Stimulated activated naive CD8-positive, alpha-beta T cell treated with anti-CD3 and anti-CD28 coated beads, Interleukin-15, Interleukin-2, amounts not matched to agents 100 U/mL and 50 U/mL, for 24 hours (primary cell): ENCODE results near the gene ZC3H7A.

Experiments used
- ATAC-seq: fragments of 150-1000 bp; cut with Tn5 transposase; one replicate; pipeline ENCODE4 v1.10.0; 2021
- DNase-seq: peaks from one replicate; pipeline ENCODE4 v3.0.0; 2021

The ZC3H7A gene

DNA sequence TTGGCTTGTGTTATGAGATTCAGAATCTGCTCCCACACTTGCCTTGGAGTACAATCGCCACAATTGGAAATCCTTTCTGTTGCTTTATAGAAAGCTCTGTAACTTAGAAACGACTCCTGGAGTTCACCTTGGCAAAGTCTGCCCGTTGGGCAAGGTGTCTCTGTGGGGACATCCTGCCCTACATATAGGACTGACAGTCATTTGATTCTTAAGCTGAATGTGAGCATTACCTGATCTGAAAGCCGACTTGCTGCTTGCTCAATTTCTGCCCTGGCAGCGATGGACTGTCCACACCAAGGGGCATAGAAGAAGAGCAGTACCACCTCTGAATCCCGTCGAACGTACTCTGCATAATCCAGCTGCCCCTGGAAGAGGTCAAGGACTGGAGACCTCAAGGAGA, 61.3 kb downstream of the ZC3H7A start:
- DNase-seq (no peak), ATAC-seq (no peak)

DNA sequence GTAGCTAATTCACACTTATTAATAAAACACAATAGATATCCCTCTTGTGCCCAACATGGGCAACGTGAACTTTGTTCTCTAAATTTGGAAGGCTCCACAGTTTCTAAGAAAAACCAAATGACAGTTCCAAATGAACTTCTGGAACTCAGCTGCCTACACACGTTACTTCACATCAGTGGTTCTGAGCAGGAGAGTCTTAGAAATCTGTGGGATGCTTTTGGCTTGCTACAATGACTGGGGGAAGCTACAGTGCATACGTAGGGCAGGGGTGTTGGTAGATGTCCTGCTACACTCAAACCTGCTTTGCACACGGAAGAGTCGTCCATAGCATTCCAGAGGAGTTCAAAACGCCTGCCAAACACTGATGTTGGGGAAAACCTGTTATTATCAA, 62.4 kb downstream of the ZC3H7A start:
- ATAC-seq = no peak
- no peak for DNase-seq

DNA sequence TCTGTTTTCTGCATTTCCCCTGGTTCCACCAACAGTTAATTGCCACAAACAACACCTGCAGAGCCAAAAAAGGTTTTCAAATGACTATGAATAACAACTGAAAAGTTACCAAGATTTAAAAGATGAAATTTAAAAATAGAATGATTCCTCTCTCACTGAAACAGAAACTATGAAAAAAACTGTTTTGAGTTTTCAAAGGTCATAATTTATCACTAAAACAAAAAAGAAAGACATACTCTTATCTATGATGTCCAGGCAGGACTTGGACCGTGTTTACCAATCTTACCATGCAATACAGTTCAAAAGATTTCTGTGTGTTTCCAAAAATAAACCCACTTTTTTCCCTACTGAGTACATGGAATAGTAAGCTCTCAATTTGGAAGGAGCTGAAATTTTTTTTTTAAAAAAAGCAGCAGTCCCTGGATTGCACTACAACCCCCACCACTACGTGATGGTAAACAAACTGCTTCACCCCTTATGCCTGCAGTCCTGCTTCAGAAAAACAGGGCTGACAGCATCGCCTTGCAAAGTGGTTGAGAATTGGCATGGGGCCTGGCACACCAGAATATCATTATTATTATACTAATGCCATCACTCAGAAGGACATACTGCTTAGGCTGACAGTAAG, 62.9 kb downstream of the ZC3H7A start:
- ATAC-seq = no peak
- no peak for DNase-seq

DNA sequence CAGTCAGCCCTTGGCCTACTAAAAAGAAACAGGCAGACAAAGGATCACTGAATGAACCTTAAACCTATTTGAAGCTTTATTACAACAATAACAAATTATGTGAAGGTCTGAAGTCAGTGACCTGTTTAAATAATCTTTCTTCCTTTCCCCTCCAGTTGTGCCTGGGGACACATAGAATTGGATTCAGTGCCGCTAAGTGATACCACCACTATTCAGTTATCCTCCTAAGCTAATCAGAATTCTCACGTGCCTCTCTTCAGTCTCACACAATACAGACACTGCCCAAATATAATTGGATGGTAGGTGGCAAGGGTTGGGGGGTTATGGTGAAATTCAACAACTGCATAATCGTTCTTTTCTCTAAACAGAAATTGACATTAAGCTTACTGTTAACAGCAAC, 65.8 kb downstream of the ZC3H7A start:
- DNase-seq (no peak), ATAC-seq (no peak)

DNA sequence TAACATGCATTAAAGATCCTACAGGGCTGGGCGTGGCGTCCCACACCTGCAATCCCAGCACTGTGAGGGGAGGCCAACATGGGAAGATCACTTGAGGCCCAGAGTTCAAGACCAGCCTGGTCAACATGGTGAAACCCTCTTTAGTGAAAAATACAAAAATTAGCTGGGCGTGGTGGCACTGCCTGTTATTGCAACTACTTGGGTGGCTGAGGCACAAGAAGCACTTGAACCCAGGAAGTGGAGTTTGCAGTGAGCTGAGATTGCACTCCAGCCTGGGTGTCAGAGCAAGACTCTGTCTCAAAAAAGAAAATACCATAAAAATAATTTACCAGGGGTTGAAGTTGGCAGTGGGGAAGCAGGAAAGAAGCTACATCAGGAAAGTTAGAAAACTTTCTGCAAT, 67.3 kb downstream of the ZC3H7A start:
- ATAC-seq (no peak), DNase-seq (no peak)

DNA sequence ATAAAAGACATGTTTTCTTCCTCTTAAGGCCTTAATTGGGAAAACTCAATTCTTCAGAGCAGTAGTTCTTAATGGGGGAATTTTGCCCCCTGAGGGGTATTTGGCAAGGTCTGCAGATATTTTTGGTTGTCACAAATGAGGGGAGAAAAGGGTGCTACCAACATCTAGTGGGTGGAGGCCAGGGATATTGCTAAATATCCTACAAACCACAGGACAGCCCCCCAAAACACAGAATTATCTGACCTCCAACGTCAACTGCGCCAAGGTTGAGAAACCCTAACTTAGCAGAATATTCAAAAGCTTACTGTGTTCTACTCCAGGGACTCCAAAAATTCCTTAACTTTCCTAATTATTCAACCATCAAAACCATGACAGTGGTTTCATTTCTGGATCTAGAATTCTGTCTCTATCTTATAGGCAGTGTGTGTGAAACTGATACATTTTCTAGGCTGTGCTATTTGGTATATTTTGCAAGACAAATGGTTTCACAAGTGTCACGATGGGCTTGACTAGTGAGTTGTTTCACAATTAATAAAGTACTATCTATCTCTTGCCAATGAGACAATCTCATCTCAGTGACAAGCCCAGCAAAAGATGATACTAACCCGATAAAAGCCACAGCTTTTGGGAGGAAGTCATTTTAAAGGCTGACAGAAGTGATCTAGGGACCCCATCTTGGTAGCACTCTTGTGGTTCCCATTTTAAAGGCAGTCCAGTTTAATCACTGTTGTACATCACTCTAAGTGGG, 69.1 kb downstream of the ZC3H7A start:
- DNase-seq = no peak
- ATAC-seq = peak; percentile 69

DNA sequence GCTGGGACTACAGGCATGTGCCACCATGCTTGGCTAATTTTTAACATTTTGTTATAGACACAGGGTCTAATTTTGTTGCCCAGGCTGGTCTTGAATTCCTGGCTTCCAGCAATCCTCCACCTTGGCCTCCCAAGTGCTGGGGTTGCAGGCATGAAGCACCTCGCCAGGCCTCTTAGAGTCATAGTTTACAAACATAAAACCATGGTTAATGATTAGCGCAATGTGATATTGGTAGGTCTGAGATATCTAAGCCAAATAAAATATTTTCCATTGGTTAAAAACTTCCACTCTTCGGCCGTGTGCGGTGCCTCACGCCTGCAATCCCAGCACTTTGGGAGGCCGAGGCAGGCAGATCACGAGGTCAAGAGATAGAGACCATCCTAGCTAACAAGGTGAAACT, 71.0 kb downstream of the ZC3H7A start:
- ATAC-seq (no peak), DNase-seq (no peak)

DNA sequence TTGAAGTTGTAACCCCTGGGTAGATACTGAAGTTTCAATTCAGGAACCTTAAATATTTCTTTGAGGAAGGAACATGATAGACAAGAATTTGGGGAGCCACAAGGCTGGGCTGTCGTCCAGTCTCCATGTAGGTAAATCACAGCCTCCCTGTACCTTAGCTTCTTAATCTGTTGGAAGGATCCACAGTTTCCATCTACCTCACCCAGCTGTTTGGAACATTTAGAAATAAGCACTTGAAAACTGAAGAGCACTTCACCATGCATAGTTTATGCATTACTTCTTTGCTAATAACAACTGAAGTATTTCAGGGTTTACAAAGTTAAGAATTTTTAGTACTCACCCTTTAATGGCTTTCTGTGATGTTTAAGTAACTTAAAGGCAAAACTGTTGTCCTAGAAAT, 71.6 kb downstream of the ZC3H7A start:
- DNase-seq = no peak

DNA sequence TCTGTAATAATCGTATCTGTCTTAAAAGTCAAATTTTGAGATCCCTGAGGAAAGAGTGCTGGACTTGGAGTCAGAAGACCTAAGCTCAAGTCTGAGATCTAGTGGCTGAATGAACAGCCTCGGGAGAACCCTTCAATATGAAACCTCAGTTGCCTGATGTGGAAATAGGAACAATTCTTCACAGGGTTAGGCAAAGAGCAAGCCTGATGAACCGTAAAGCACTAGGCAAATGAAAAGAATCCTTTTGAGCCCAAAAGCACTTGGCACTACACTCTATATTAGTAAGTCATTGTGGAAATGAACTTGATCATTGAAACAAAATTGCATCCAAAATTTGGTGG, 74.6 kb downstream of the ZC3H7A start:
- no peak for ATAC-seq
- no peak for DNase-seq

More for the DNA sequence above, 71.6 kb downstream of the ZC3H7A start:
- no peak for ATAC-seq

DNA sequence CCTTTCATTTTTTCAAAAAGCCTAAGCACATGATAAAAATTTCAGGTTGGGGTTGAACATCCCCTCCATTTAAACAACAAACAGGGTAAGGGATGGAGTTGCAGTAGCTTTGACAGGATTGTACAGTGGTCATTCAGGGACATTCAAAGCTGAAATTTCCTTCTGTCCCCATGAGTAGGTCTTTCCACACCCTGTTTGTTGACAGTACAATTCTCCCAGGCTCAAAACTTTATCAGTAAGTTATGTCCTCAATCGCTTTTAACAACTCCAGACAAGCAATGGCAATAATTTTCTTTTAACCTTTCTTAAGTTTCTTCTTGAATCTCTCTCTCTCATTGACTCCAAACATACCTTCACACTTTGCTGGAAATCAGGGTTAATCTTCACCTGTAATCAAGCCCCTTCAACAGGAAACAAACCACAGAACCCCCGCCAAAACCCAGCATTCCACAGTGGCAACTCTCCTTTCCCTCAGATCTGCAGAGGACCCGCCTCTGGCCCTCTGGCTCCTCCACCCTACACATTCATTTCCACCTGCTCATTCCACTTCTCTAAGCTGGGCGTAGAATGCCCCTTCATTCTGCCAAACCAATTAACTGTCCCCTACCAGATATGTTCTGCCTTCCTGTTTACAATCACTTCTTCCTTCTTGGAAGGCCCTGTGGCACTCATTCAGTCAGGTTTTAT, 75.1 kb downstream of the ZC3H7A start:
- DNase-seq = no peak
- ATAC-seq = no peak

DNA sequence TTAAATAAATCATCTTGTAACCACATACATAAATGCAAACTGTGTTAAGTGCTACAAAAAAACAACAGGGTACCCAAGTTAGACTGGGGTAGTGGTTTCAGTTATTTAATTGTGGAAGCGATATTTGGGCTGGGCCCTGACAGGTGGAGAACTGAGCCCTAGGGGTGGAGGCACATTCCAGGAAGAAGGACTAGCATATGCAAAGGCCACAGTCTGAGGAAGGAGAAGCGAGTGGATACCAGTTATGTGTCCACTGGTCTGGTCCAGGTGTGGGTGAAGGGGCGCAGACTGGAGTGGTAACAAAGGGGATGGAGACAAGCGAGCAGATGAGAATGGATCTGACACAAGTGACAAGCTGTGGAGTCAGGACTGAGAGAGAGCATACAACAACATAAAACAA, 77.3 kb downstream of the ZC3H7A start:
- ATAC-seq (no peak), DNase-seq (no peak)

DNA sequence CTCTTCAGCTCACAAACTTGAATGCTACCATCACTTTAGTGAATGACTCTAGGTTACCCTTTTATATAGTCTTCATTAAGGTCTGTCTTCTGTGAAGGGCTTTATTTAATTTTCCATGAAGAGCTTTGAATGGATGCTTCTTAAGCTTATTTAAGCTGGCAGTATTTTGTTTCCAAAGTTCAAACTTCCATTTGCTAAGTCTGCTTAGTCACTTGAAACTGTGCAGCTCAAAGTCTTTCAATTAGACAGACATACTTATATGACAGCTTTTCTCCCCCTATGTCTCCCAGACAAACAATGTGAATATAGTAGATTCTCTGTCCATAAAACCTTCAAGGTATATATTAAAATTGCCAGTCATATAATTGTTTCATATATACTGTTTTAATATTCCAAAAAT, 77.9 kb downstream of the ZC3H7A start:
- no peak for ATAC-seq

DNA sequence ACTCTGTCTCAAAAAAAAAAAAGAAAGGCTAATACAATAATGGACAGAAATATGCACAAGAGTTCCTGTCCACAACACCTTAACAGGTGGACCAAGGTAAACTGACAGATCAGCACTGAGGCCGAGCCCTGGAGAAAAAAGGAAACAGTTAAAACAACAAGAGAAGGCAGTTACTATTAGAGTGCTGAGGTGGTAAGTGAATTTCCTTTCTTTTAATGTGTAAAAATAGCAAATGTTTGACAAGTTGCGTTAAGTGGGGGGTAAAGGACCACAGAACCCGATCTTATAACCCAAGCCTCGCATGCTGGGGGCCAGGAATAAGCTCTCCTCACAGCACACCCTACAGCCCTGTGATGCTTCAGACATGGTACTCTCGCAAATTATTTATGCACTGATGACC, 79.2 kb downstream of the ZC3H7A start:
- DNase-seq (no peak), ATAC-seq (no peak)

More for the DNA sequence above, 77.9 kb downstream of the ZC3H7A start:
- DNase-seq = no peak

DNA sequence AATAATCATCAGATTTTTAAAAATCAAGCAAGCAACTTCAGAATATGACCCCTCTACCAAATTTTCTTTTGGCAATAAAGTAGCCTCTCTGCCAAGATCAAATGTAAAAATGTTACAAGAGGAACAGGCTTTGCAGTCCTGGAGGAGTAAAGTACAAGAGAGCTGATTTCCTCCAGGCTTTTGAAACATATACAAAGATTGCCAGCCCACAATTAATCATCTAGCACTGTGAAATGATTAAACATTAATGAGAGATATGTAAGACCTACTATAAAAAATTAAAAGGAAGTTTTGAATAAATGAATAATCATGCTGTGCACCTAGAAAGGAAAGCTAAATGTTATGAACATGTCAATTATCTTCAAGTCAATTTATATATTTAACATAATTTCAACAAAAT, 80.7 kb downstream of the ZC3H7A start:
- DNase-seq = no peak
- ATAC-seq = no peak

DNA sequence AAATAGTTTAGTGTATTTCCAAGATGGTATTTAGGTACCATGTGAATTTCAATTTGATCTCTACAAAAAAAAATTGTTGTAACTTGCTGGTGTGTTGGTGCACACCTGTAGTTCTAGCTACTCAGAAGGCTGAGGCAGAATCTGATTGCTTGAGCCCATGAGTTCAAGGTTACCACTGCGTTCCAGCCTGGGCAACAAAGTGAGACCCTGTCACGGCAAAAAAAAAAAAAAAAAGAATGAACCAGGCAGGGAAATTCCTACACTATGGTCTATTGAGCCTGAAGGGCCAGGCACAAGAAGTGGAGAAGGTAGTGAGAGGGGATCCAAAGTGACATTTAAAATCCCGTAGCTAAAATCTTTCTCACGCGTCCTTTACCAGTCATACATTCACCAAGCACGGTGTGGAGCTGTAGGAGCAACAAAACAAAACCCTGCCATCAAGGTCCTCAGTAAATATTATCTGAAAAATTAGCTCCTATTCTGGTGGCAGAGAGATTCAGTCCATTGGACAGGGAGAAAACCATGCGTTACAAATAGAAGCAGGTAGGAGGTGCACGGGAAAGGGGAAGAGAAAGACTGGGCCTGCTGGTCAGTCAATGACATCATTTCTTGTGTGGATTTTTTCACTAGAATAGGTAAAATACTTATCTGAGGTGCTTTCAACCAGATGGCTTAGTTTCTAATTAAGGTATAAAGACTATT, 81.7 kb downstream of the ZC3H7A start:
- DNase-seq (no peak), ATAC-seq (no peak)

DNA sequence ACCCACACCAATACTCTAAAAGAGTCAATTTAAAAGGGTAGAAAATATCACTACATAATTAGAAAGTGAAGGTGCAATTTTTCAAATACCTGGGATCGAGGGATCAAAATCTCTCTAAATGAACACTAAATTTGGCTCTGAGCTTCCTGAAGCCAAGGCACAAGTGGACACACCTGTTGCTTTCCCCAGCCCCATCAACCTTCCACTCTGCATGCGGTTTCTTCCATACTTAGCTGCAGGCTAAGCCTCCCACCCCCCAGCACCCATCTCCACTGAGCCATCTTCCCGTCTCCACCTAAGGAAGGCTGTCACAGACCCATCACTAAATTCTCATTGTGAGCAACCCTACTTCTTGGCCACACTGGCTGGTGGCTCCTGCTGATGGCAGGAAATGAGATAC, 84.9 kb downstream of the ZC3H7A start:
- ATAC-seq = no peak

DNA sequence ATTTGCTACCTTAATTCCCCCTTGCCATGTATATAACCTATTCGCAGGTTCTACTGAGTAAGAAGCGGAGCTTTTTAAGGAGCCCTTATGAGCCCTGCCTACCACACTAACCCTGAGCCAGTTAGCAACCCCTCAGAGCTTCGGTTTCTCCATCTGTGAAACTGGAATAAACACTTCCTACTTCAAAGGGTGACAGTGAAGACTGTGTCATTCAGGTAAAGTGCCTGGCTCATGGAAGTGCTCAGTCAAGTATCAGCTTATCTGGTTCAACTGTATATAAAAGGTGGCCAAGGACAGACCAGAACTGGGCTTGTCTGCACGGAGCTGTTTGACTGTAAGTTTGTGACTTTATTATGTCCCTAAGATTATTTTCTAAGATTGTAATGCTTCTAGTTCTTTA, 85.4 kb downstream of the ZC3H7A start:
- ATAC-seq = no peak
- DNase-seq = no peak

More for the DNA sequence above, 84.9 kb downstream of the ZC3H7A start:
- no peak for DNase-seq

DNA sequence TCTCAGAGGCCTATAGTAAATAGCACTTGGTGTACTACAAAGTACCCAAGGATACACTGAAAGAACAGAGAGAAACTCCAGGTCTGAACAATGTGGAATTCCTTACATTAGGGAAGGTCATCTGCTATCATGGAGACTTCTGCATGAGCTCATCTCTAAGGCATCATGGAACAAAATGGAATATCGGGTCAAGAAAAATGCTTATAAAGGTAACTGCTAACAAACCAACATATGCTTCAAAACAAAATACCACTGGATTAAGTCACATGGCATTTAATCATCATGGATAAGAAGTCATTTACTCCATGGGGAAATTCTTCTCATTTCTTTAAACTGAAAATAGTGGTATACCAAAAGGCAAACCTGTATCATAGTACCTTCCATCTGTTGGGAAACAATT, 88.6 kb downstream of the ZC3H7A start:
- ATAC-seq (no peak), DNase-seq (no peak)

DNA sequence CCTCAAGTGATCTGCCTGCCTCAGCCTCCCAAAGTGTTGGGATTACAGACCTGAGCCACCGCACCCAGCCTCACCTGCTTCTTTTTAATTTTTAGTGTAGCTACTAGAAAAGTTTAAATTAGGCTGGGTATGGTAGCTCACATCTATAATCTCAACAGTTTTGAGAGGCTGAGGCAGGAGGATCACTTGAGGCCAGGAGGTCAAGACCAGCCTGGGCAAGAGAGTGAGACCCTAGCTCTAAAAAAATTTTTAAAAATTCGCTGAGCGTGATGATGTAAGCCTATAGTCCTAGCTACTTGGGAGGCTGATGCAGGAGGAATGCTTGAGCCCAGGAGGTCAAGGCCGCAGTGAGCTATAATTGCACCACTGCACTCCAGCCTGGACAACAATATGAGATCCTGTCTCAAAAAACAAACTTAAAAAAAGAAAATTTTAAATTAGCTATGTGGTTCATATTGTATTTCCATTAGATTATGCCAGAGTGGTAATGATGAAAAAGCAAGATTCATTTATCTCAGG, 89.3 kb downstream of the ZC3H7A start:
- no peak for ATAC-seq
- no peak for DNase-seq

DNA sequence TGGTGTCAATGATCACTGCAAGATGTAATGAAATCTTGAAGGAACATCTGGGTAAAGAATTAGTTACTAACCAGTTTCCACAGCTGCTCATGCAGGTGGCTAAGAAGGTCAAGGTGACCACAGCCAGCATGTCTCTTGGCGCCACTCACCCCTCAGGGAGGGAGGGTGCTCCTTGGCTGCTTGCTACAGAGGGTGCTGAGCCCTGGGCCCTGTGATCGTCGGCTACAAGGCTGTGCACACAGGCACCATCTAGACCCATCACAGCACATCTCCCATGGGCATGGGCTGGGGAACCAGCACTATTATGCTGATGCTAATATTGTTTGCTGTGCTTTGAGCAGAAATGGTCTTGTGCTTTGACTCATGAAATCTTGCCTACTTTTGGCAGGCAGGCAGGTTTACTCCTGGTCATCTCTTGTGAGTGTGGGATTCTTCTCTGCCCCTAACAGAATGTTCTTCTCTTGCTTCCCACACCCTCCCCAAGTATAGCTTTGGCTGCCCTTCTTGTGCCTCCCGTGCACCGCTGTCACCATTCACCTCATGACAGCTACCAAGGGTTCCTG, 90.8 kb downstream of the ZC3H7A start:
- DNase-seq = no peak
- ATAC-seq = no peak

DNA sequence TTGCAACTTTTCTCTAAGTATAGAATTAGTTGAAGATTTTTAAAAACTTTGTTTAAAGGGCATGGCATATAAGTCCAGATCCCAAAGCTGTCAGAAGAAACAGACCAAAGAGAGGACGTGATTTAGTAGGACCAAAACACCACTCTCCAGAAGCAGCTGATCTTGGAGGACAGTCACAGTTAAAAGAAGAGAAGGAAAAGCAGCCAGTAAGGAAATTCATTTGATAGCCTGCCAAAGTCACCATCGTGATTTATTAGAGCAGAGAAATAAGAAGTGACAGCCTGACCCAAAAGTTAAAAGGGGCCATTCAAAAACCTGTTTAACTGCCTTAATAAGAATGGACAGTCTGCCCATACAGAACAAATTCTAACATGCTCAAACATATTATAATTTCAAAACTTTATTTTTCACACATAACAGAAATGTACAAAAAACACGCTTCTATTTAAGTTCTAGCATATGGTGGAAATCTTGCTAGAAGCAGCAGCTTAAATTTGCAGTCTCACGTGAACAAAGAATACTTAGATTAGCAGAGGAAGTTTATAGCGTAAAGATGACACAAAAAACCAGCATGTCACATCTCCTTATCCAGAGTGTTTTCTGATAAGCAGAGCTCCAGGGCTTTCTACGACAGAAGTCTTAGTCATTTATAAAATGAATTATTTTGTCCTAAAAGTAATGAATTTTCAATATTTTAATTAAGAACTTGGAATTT, 91.6 kb downstream of the ZC3H7A start:
- DNase-seq (no peak), ATAC-seq (no peak)
